ENCODE data around the gene DERL3. TPM values are rescaled to one million over a fixed set of nuclear protein-coding genes. Genes with fewer than 3 reads are reported as not detected.

DERL3 gene
- total RNA-seq, 1 donor from 2014 or later: 1.1 TPM

- no peak for DNase-seq (ENCODE audit: low spot score)
- TF ChIP-seq CTCF (IDR thresholded peaks at IDR 0.05): no peak
- TF ChIP-seq EZH2phosphoT487 (IDR thresholded peaks at IDR 0.05): no peak
- no peak for TF ChIP-seq EZH2 (IDR thresholded peaks at IDR 0.05)
- no peak overlapping the region for H2AFZ ChIP-seq (replicated peaks)
- H3K36me3 Mint-ChIP-seq: peaks cover 9% of the 10 kb centered on the region
- peak overlapping the region; percentile 78 for H3K4me3 ChIP-seq
- H3K4me3 Mint-ChIP-seq: peak overlapping the region; percentile 93
- H3K36me3 ChIP-seq: no peaks in the 10 kb centered on the region
- H3K9me3 ChIP-seq (ENCODE audit: low read depth): no peaks in the 10 kb centered on the region
- H4K20me1 ChIP-seq (ENCODE audit: low read depth): peaks cover 52% of the 10 kb centered on the region
- H3F3A ChIP-seq (ENCODE audit: low read depth): peaks cover 16% of the 10 kb centered on the region
- H3K4me2 ChIP-seq: peak overlapping the region; percentile 91
- H3K4me1 Mint-ChIP-seq: peaks cover 27% of the 10 kb centered on the region
- H3K27me3 ChIP-seq: no peaks in the 10 kb centered on the region
- H3K27ac Mint-ChIP-seq: peak overlapping the region; percentile 92
- peaks cover 24% of the 10 kb centered on the region for H3K4me1 ChIP-seq
- H3K9me3 Mint-ChIP-seq: no peaks in the 10 kb centered on the region
- H3K27ac ChIP-seq: no peak overlapping the region
- H3K27me3 Mint-ChIP-seq (ENCODE audit: insufficient read depth, low read depth): no peaks in the 10 kb centered on the region
- peak overlapping the region; percentile 55 for H3K9ac ChIP-seq
- peaks cover 53% of the 10 kb centered on the region for H3K79me2 ChIP-seq (ENCODE audit: low read depth)
Observed at GRCh38 chr22:23787600-23787896, 51.3 kb downstream of the DERL3 start.

- peaks cover 27% of the 10 kb centered on the region for H3K4me1 Mint-ChIP-seq
- H3K4me3 Mint-ChIP-seq: peak within 1 kb of the TSS; percentile 93
- H2AFZ ChIP-seq (replicated peaks): peak within 1 kb of the TSS; percentile 77
- H3K4me2 ChIP-seq: peak within 1 kb of the TSS; percentile 91
- peak within 1 kb of the TSS; percentile 91 for H3K9ac ChIP-seq
- peaks cover 16% of the 10 kb centered on the region for H3F3A ChIP-seq (ENCODE audit: low read depth)
- H3K4me3 ChIP-seq: peak within 1 kb of the TSS; percentile 78
- no peaks in the 10 kb centered on the region for H3K36me3 ChIP-seq
- H3K27ac ChIP-seq: peak within 1 kb of the TSS; percentile 97
- H3K27ac Mint-ChIP-seq: peak within 1 kb of the TSS; percentile 99
- H3K36me3 Mint-ChIP-seq: peaks cover 7% of the 10 kb centered on the region
- peak; percentile 95 for DNase-seq (ENCODE audit: low spot score)
- H3K4me1 ChIP-seq: peaks cover 24% of the 10 kb centered on the region
- no peaks in the 10 kb centered on the region for H3K27me3 Mint-ChIP-seq (ENCODE audit: insufficient read depth, low read depth)
- H3K79me2 ChIP-seq (ENCODE audit: low read depth): peaks cover 47% of the 10 kb centered on the region
- H3K27me3 ChIP-seq: no peaks in the 10 kb centered on the region
- no peaks in the 10 kb centered on the region for H3K9me3 ChIP-seq (ENCODE audit: low read depth)
- H4K20me1 ChIP-seq (ENCODE audit: low read depth): peaks cover 47% of the 10 kb centered on the region
- TF ChIP-seq EZH2 (IDR thresholded peaks at IDR 0.05): no peak
- no peak for TF ChIP-seq CTCF (IDR thresholded peaks at IDR 0.05)
- TF ChIP-seq EZH2phosphoT487 (IDR thresholded peaks at IDR 0.05): no peak
- no peaks in the 10 kb centered on the region for H3K9me3 Mint-ChIP-seq
Observed at GRCh38 chr22:23786752-23787599, 51.8 kb downstream of the DERL3 start, which contains the start of gene SMARCB1. Gene SMARCB1, plus strand, starts transcription at chr22:23786966. Its CDS starts 204 bp downstream, at chr22:23787170.

GRCh38 chr22:23786261-23786710 is 52.5 kb downstream of the DERL3 start:
- Histone ChIP-seq H3K79me2 (ENCODE audit: low read depth) (peaks cover 40% of the 10 kb centered on the region), H3K4me3 (peak overlapping the region; percentile 78), H3K27me3 (no peaks in the 10 kb centered on the region), H3K9ac (no peak overlapping the region), H3K4me2 (peak overlapping the region; percentile 91), H4K20me1 (ENCODE audit: low read depth) (peaks cover 40% of the 10 kb centered on the region), H3F3A (ENCODE audit: low read depth) (peaks cover 16% of the 10 kb centered on the region), H3K36me3 (no peaks in the 10 kb centered on the region), H2AFZ (replicated peaks) (peak overlapping the region; percentile 77), H3K27ac (peak overlapping the region; percentile 97), H3K9me3 (ENCODE audit: low read depth) (no peaks in the 10 kb centered on the region), H3K4me1 (peaks cover 24% of the 10 kb centered on the region)
- DNase-seq (ENCODE audit: low spot score): no peak
- Mint-ChIP-seq H3K27me3 (ENCODE audit: insufficient read depth, low read depth) (peaks cover 1% of the 10 kb centered on the region), H3K4me1 (peaks cover 31% of the 10 kb centered on the region), H3K27ac (peak overlapping the region; percentile 99), H3K36me3 (peaks cover 7% of the 10 kb centered on the region), H3K4me3 (peak overlapping the region; percentile 93), H3K9me3 (no peaks in the 10 kb centered on the region)
- TF ChIP-seq EZH2phosphoT487 (IDR thresholded peaks at IDR 0.05): no peak

Small RNA genes lying within 50 kb of the gene (small RNA-seq; reads per million reads assigned to genes)
- not detected for gene RN7SL268P

Other genes starting within 250 kb of the DERL3 start
- not detected in 2 replicates for gene DRICH1, start 206.7 kb downstream of the DERL3 start, total RNA-seq (ENCODE audit: low replicate concordance)
- not detected in 2 replicates for gene RGL4, start 148.0 kb downstream of the DERL3 start, total RNA-seq (ENCODE audit: low replicate concordance)
- 3.9 and 4.6 TPM in 2 replicates for gene ZNF70, start 87.9 kb downstream of the DERL3 start, total RNA-seq (ENCODE audit: low replicate concordance)
- not detected in 2 replicates for gene VPREB3, start 84.6 kb downstream of the DERL3 start, total RNA-seq (ENCODE audit: low replicate concordance)
- 0.56 and 3.0 TPM in 2 replicates for gene C22orf15, start 76.0 kb downstream of the DERL3 start, total RNA-seq (ENCODE audit: low replicate concordance)
- 0.53 and 9.1 TPM in 2 replicates for gene CHCHD10, start 71.0 kb downstream of the DERL3 start, total RNA-seq (ENCODE audit: low replicate concordance)
- gene MMP11, start 66.2 kb downstream of the DERL3 start, total RNA-seq (ENCODE audit: low replicate concordance): 4.1 and 13.7 TPM in 2 replicates
- gene SMARCB1, start 52.0 kb downstream of the DERL3 start, total RNA-seq (ENCODE audit: low replicate concordance): 151 and 170 TPM in 2 replicates
- gene SLC2A11, start 18.9 kb upstream of the DERL3 start, total RNA-seq (ENCODE audit: low replicate concordance): 3.8 and 12.1 TPM in 2 replicates
- 132 and 552 TPM in 2 replicates for gene MIF, start 55.4 kb upstream of the DERL3 start, total RNA-seq (ENCODE audit: low replicate concordance)
- gene GSTT2B, start 122.2 kb upstream of the DERL3 start, total RNA-seq (ENCODE audit: low replicate concordance): 0.19 TPM in 1 of 2 replicates, not detected in the other
- gene DDTL, start 127.9 kb upstream of the DERL3 start, total RNA-seq (ENCODE audit: low replicate concordance): not detected in 2 replicates
- 34.5 and 85.3 TPM in 2 replicates for gene DDT, start 135.4 kb upstream of the DERL3 start, total RNA-seq (ENCODE audit: low replicate concordance)
- not detected in 2 replicates for gene GSTT2, start 141.1 kb upstream of the DERL3 start, total RNA-seq (ENCODE audit: low replicate concordance)
- not detected in 2 replicates for gene GSTT4, start 166.4 kb upstream of the DERL3 start, total RNA-seq (ENCODE audit: low replicate concordance)
- gene CABIN1, start 172.3 kb upstream of the DERL3 start, total RNA-seq (ENCODE audit: low replicate concordance): 35.6 and 52.7 TPM in 2 replicates